ENCODE results near the gene RALGDS. TPM values are rescaled to one million over a fixed set of nuclear protein-coding genes. Genes with fewer than 3 reads are reported as not detected.
A peak's percentile ranks its signal among the peaks of the same experiment; 100 is the strongest.

RALGDS gene
- total RNA-seq, 1 donor from 2014 or later, result 4.7 TPM

GRCh38 chr9:133151601-133152525, 30.8 kb upstream of the RALGDS start:
- DNase-seq (ENCODE audit: low spot score) (no peak), ATAC-seq (no peak)

- DNase-seq (ENCODE audit: low spot score) (no peak), ATAC-seq (no peak)
Observed at GRCh38 chr9:133151041-133151440, 30.0 kb upstream of the RALGDS start.

GRCh38 chr9:133149130-133150015, 28.3 kb upstream of the RALGDS start:
- peak; percentile 90 for DNase-seq (ENCODE audit: low spot score)
- ATAC-seq, result peak; percentile 86

GRCh38 chr9:133148199-133149129, 27.4 kb upstream of the RALGDS start:
- DNase-seq (ENCODE audit: low spot score), result peak; percentile 63
- ATAC-seq, result no peak

- ATAC-seq, result peak; percentile 50
Observed at GRCh38 chr9:133147412-133148198, 26.6 kb upstream of the RALGDS start.

GRCh38 chr9:133146746-133147411, 25.8 kb upstream of the RALGDS start:
- DNase-seq (ENCODE audit: low spot score) (no peak), ATAC-seq (no peak)

More at GRCh38 chr9:133147412-133148198, 26.6 kb upstream of the RALGDS start:
- peak; percentile 77 for DNase-seq (ENCODE audit: low spot score)

GRCh38 chr9:133144904-133145851, 24.1 kb upstream of the RALGDS start:
- no peak for DNase-seq (ENCODE audit: low spot score)

GRCh38 chr9:133144142-133144903, 23.3 kb upstream of the RALGDS start:
- ATAC-seq (peak; percentile 64), DNase-seq (ENCODE audit: low spot score) (peak; percentile 73)

More at GRCh38 chr9:133144904-133145851, 24.1 kb upstream of the RALGDS start:
- no peak for ATAC-seq

GRCh38 chr9:133143639-133144141, 22.6 kb upstream of the RALGDS start:
- no peak for ATAC-seq
- DNase-seq (ENCODE audit: low spot score), result no peak

GRCh38 chr9:133142684-133143622, 21.9 kb upstream of the RALGDS start:
- ATAC-seq (no peak), DNase-seq (ENCODE audit: low spot score) (no peak)

GRCh38 chr9:133141833-133142595, 21.0 kb upstream of the RALGDS start:
- ATAC-seq (no peak), DNase-seq (ENCODE audit: low spot score) (no peak)

GRCh38 chr9:133140606-133141005, 19.6 kb upstream of the RALGDS start:
- no peak for ATAC-seq
- DNase-seq (ENCODE audit: low spot score), result no peak

- ATAC-seq (no peak), DNase-seq (ENCODE audit: low spot score) (no peak)
Observed at GRCh38 chr9:133140174-133140505, 19.1 kb upstream of the RALGDS start.

- ATAC-seq, result no peak
- no peak for DNase-seq (ENCODE audit: low spot score)
Observed at GRCh38 chr9:133139246-133140173, 18.5 kb upstream of the RALGDS start.
